GM12878 (cell line): Measurements from ENCODE around the gene ZMYND19. TPM values are rescaled to one million over a fixed set of nuclear protein-coding genes. Genes with fewer than 3 reads are reported as not detected.

ENCODE experiments used
- ASH2L ChIP-seq: fragments of 300-600, 200-600 bp; sonication (generic); IDR thresholded peaks from 2 replicates; pipeline ENCODE4 v1.6.1; 2017; ENCODE audit warnings: low read depth, mild to moderate bottlenecking, borderline replicate concordance
- BHLHE40 ChIP-seq, 2 experiments: fragments of 450-650 bp in 1 of 2; IDR thresholded peaks; 2 replicates each; pipeline ENCODE4 v1.6.1; 2011 to 2017; ENCODE audit warnings: low read depth in 2 of 2, borderline replicate concordance in 1 of 2, improper control_type of control experiment in 1 of 2, low read length in 1 of 2, mild to moderate bottlenecking in 1 of 2
- CBFB ChIP-seq: IDR thresholded peaks from 2 replicates; pipeline ENCODE4 v1.6.1; 2016; ENCODE audit warnings: antibody characterized with exemption, low read depth
- CBX5 ChIP-seq: sonication (generic); IDR thresholded peaks from 2 replicates; pipeline ENCODE4 v1.6.1; 2016; ENCODE audit warnings: low read depth, moderate library complexity, mild to moderate bottlenecking, inconsistent platforms
- CREM ChIP-seq: IDR thresholded peaks from 2 replicates; pipeline ENCODE4 v1.6.1; 2014; ENCODE audit warnings: antibody characterized with exemption, low read depth
- GABPA ChIP-seq: IDR thresholded peaks from 2 replicates; pipeline ENCODE4 v1.6.1; 2014; ENCODE audit warnings: antibody characterized with exemption, low read depth, mild to moderate bottlenecking, inconsistent platforms
- HCFC1 ChIP-seq: fragments of 150-350 bp; IDR thresholded peaks from 2 replicates; pipeline ENCODE4 v1.6.1; 2014; ENCODE audit warnings: low read length
- HDGF ChIP-seq: fragments of 450-650 bp; IDR thresholded peaks from 2 replicates; pipeline ENCODE4 v1.6.1; 2016; ENCODE audit warnings: antibody characterized with exemption
- LARP7 ChIP-seq: fragments of 450-650 bp; IDR thresholded peaks from 2 replicates; pipeline ENCODE4 v1.6.1; 2017; ENCODE audit warnings: mild to moderate bottlenecking
- MEF2A ChIP-seq: IDR thresholded peaks from 2 replicates; pipeline ENCODE4 v1.6.1; 2011; ENCODE audit warnings: low read depth, mild to moderate bottlenecking, low read length, moderate library complexity; ENCODE audit not compliant: insufficient read depth
- MTA2 ChIP-seq: fragments of 450-650 bp; IDR thresholded peaks from 2 replicates; pipeline ENCODE4 v1.6.1; 2016; ENCODE audit warnings: low read depth, mild to moderate bottlenecking, moderate library complexity
- NFXL1 ChIP-seq: fragments of 450-650 bp; IDR thresholded peaks from 2 replicates; pipeline ENCODE4 v1.6.1; 2017; ENCODE audit warnings: antibody characterized with exemption, mild to moderate bottlenecking, borderline replicate concordance
- NKRF ChIP-seq: fragments of 450-650 bp; conservative IDR thresholded peaks from 2 replicates; pipeline ENCODE4 v1.6.1; 2017; ENCODE audit warnings: mild to moderate bottlenecking, moderate library complexity
- NR2C1 ChIP-seq: fragments of 450-650 bp; IDR thresholded peaks from 2 replicates; pipeline ENCODE4 v1.6.1; 2017; ENCODE audit warnings: antibody characterized with exemption, mild to moderate bottlenecking, moderate library complexity
- POLR2AphosphoS5 ChIP-seq: IDR thresholded peaks from 2 replicates; pipeline ENCODE4 v1.6.1; 2011; ENCODE audit warnings: mild to moderate bottlenecking, low read length, inconsistent platforms
- RBBP5 ChIP-seq: fragments of 200-600 bp; sonication (generic); conservative IDR thresholded peaks from 2 replicates; pipeline ENCODE4 v1.6.1; 2016
- TAF1 ChIP-seq: IDR thresholded peaks from 2 replicates; pipeline ENCODE4 v1.6.1; 2011; ENCODE audit warnings: mild to moderate bottlenecking, low read depth, low read length, borderline replicate concordance
- TCF3 ChIP-seq: IDR thresholded peaks from 2 replicates; pipeline ENCODE4 v1.6.1; 2012; ENCODE audit warnings: low read depth, mild to moderate bottlenecking, low read length, borderline replicate concordance; ENCODE audit not compliant: insufficient read depth
- ZBTB11 ChIP-seq: fragments of 450-650 bp; formaldehyde crosslinking; IDR thresholded peaks from 2 replicates; pipeline ENCODE4 v1.5.0; 2022; ENCODE audit warnings: mild to moderate bottlenecking, missing genetic modification characterization
- ZNF217 ChIP-seq: fragments of 450-650 bp; IDR thresholded peaks from 2 replicates; pipeline ENCODE4 v1.6.1; 2017; ENCODE audit warnings: antibody characterized with exemption, mild to moderate bottlenecking
- ZNF24 ChIP-seq: fragments of 450-650 bp; IDR thresholded peaks from 2 replicates; pipeline ENCODE4 v1.6.1; 2017; ENCODE audit warnings: antibody characterized with exemption, mild to moderate bottlenecking
- ZSCAN29 ChIP-seq: fragments of 450-650 bp; IDR thresholded peaks from 2 replicates; pipeline ENCODE4 v1.6.1; 2017; ENCODE audit warnings: mild to moderate bottlenecking, moderate library complexity
- polyA plus RNA-seq, 11 experiments: library from polyadenylated mRNA; depleted of rRNA in 4 of 11; unstranded in 6 of 11; stranded (reverse) in 5 of 11; fragments of >200 nt; fragmentation: Nextera tagmentation in 4 of 11; fragmentation: Illumina TruSeq in 1 of 11; extraction: Ambion mirVana in 4 of 11; extraction: Trizol in 1 of 11; gene quantifications; 1 replicate in 1 of 11; 2 replicates in 10 of 11; pipeline versions ENCODE4 v1.2.1 to v1.2.3, GENCODE V29; 2011 to 2016; ENCODE audit warnings: inconsistent platforms in 2 of 11, missing spikeins in 2 of 11, low read depth in 1 of 11
- total RNA-seq, 4 experiments: library from RNA; depleted of rRNA in 3 of 4; stranded (reverse); fragments of >200 nt in 3 of 4; fragmentation: Illumina TruSeq in 1 of 4; extraction: Trizol in 1 of 4; gene quantifications; 2 replicates each; pipeline versions ENCODE4 v1.2.1 to v1.2.3, GENCODE V29; 2013 to 2021
- TF ChIP-seq, protein P1 (sequence below): IDR thresholded peaks from 2 replicates; pipeline ENCODE4 v1.6.1; 2011; ENCODE audit warnings: borderline replicate concordance, low read depth, mild to moderate bottlenecking, moderate library complexity, low read length; ENCODE audit not compliant: insufficient read depth, poor library complexity, severe bottlenecking

ZMYND19 gene
- total and polyA plus RNA-seq, 10 of the 15 experiments (the other 5 are each of a cell fraction or from before 2014, with no cell fraction given): 0.84 to 54.8 (median 20.1) TPM

DNA sequence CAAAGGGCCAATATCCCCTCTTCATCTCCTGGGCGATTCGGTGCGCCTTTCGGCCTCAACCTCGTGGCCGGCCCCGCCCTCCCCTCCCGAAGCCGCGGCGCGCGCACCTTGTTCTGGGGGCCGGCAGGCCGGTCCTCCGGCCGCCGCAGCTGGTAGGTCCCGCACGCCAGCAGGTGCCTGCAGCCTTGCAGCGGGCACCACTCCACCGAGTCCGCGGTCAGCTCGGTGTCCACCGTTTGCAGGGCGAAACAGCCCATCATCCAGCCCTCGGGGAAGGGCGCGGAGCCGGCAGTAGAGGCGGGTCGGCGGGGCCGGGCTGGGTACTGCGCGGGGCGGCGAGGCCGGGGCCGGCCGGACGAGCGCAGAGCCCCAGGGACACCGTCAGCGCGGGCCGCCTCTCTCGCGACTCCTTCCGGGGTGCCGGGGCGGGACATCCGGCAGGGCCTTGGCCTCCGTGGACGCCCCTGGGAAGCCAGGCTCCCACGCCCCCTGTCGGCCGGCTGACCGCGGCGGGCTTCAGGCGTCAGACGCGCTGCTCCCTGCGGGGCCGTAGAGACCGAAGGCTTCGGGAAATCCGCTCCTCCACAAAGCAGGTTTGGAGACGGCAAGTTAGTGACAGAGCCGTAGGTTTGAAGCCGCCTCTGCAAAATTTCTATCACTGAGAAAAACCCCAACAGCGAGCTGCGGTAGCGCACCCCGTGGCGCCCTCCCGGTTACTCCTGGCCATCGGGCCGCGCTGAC is 11.6 kb downstream of the ZMYND19 start, which contains the start of gene DPH7 (continued):
- peak; percentile 80; the same call in 1 of the 2 replicates for TF ChIP-seq ASH2L
- TF ChIP-seq HCFC1: peak; percentile 82
- no peak for TF ChIP-seq RBBP5
- peak; percentile 81 for TF ChIP-seq ZBTB11 (CRISPR knock-in tag)
- TF ChIP-seq TCF3: no peak
- 0 out of 2 replicates have a peak, but pooled peaks have one; percentile 70 for TF ChIP-seq TAF1
- peak; percentile 99 for TF ChIP-seq LARP7
- TF ChIP-seq POLR2AphosphoS5: peak; percentile 49; the same call in 1 of the 2 replicates
- TF ChIP-seq CBFB: 0 out of 2 replicates have a peak, but pooled peaks have one; percentile 24
- TF ChIP-seq ZSCAN29: peak; percentile 69; the same call in 1 of the 2 replicates
- TF ChIP-seq HDGF: no peak
- peak; percentile 78; the same call in 1 of the 2 replicates for TF ChIP-seq NFXL1
- TF ChIP-seq CREM: peak; percentile 69
- peak; percentile 100 for TF ChIP-seq NR2C1
- peak; percentile 97 for TF ChIP-seq NKRF
- TF ChIP-seq GABPA: peak; percentile 95
- TF ChIP-seq ZNF24: peak; percentile 80
- TF ChIP-seq, protein P1, sequence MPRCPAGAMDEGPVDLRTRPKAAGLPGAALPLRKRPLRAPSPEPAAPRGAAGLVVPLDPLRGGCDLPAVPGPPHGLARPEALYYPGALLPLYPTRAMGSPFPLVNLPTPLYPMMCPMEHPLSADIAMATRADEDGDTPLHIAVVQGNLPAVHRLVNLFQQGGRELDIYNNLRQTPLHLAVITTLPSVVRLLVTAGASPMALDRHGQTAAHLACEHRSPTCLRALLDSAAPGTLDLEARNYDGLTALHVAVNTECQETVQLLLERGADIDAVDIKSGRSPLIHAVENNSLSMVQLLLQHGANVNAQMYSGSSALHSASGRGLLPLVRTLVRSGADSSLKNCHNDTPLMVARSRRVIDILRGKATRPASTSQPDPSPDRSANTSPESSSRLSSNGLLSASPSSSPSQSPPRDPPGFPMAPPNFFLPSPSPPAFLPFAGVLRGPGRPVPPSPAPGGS: no peak
- TF ChIP-seq ZNF217: peak; percentile 70; the same call in 1 of the 2 replicates
- peak; percentile 90; the same call in 1 of the 2 replicates for TF ChIP-seq CBX5
- peak; percentile 51 to 74; a peak in 2 of 4 replicates for TF ChIP-seq BHLHE40 (IDR thresholded peaks at IDR 0.05; ENCODE audit: borderline replicate concordance in 1 of 2, low read depth in 2 of 2, low read length in 1 of 2)
- peak; percentile 73; the same call in 1 of the 2 replicates for TF ChIP-seq MEF2A
- TF ChIP-seq MTA2: no peak
